Activated CD4-positive, CD25-positive, alpha-beta regulatory T cell treated with anti-CD3 and anti-CD28 coated beads, Interleukin-2, amount 50 U/mL, for 72 hours (primary cell): ENCODE measurements around the gene PLPP3.

ENCODE experiments used
- DNase-seq: peaks from one replicate; pipeline ENCODE4 v3.0.0; 2021

Gene PLPP3

DNA sequence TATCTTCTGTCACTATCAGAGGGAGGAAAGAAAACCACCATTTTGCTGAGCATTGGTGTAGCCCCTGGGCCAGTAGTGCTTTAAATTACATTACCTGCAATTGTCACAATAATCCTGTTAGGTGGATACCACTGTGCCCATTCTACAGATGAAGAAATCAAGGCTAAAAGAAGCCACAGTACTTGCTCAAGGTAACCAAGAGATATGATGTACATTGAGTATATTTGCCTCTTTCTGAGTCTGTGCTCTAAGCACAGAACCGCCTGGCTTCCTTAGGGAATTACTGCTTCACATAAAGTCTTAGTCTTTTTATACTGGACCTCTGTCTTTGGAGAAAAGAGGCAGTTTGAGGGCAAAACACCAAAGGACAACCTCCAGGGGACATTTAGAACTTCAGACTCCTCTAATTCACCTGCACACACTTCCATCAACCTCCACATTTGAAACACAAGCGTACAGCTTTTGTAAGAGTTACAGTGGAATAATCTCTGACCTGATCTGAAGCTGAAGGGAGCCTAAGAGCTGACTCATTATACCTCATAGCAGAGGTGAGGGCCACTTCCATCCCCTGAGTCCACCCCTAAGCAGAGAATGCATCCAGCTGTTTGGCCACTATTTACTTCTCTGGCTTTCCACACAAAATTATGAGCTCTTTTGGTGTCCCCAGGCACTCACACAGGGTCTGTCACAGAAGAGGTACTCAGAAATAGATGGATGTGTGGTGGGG lies 61.8 kb downstream of the PLPP3 start:
- DNase-seq = no peak

DNA sequence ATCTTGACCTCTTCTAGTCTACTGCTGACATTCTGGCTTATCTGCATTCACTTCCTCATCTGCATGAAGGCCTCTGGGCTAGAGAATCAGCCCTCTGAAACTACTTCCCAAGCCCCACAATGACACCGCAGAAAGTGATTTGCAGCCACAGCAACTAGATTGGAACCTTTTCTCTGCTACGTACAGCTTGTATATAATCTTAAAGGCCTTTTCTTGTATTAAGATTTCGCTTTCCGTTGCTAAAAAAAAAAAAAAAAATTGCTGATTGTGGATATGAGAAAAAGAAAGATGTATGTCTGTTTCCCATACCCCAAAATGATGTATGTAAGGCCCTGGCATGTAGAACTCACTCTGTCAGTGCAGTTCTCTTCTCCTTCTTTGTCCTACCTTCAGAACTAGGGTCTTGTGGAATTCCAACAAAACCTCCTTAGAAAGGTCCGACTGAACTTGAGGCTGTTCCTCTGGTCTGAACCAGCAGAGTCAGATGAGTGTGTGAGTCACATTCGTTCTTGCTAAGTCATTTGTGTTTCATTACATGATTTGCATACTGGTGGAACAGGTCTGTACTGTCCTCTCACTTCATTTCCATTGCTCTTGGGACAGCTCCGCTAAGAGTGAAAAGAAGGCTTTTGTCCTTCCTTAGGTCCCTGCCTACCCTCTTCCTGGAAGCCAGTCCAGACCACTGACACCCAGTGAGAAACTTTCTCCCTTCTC lies 62.7 kb downstream of the PLPP3 start:
- no peak for DNase-seq

DNA sequence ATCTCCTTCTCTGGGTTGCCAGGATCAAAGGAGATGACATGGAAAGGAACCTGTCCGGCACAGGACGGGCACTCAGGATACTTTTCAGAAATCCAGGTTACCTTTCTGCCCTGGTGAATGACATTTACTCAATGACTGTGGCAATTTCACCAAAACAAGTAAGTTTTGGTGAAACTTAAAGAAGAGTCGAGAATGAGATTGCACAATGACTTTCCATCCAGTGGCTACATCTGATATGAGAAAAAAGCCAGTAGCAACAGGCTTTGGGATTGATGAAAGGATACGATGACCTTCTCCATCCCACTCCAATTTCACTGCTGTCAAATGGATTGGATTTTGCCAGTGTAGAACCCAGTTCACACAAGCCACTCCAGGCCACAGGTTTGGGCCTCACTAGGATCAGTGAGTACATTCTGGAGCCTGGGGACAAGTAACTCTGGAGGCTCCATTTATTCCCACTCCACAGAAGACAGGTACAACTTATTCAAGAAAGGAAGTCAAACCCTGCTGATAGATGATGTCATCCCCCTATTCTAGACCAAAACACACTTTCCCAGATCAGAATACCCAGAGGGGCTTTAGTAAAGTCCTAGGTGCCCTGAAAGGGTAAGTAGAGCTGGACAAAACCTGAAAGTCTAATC lies 63.3 kb downstream of the PLPP3 start:
- no peak for DNase-seq

DNA sequence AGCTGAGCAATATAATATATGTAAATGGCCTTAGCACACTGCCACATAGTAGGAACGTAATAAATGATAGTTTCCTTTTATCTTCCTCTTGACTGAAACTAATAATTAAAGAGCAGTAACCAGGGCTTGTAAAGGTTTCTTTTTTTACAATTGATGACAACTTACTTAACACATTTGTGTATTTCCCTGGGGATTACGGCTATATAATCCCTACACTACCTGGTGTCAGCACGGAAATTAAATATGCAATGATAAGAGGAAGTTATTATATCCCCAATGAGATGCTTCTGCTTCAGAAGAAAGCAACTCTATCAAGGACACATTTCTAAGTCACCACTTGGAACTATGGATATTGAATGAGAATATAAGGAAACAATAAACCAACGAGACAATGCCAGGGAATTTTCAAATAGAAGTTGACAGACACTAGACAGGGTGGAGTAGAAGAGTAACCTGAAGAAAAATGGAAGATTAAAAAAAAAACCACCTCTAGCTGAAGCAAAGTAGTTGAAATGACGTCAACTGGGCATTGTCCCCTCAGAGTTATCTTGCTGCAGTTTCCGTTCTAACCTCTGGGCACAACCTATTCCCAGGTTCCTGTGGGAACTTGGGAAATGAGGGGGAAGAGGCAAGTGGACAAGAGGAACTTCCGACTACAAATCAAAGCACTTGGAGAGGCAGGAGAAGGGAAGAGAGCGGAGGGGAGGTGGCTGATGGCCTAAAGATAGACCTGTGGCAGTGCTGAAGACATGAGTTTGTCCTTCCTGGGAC lies 66.5 kb downstream of the PLPP3 start:
- DNase-seq = no peak

DNA sequence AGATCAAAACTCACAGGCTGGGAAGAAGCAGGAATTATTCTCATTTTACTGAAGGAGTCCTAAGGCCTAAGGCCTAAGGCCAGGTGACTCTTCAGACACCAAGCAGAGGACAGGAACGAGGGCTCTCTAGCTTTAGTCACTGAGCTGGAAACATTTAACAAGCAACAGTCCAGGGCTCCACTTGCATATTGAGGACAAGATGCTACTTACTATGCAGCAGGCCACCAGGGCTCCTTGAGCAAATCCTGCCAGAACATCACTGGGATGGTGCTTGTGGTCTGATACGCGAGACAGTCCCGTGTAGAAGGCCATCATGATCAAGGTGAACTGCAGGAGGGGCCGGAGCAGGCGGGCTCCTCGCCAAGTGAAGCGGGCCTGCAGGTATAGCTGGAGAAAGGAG lies 67.6 kb downstream of the PLPP3 start:
- DNase-seq = no peak

DNA sequence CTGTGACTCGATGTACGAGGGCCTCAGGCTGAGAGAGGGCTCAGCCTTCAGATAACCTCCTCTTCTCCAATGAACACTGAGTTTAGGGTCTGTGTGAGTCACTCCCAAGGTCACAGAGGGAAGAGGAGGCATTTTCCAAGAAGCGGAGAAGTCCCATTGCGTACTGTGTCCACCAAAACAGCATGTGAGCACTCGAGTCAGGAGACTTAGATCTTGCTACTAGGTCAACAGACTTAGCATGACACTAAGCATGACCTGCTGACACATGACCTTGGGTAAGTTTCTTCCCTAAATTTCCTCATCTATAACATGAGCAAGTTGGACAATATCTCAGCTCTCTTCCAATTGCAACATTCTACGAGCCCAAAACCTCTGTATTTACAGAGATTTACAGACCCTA lies 68.0 kb downstream of the PLPP3 start:
- no peak for DNase-seq

DNA sequence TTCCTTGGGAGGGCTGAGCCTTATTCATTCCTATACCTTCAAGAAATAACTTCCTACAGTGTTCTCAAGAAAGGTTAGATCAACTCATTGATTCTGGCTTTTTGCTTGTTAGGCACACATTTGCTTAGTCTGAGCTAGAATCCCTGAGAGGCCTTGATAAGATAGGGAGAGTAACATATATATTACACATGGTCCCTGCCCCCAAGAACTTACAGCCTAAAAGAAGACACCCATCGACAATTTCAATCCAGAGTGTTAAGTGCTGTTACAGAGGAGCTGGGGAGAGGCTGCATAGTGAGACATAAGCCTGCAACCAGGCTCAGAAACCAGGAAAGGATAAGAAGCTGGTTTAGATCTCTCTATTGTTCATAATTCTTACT lies 68.7 kb downstream of the PLPP3 start:
- no peak for DNase-seq

DNA sequence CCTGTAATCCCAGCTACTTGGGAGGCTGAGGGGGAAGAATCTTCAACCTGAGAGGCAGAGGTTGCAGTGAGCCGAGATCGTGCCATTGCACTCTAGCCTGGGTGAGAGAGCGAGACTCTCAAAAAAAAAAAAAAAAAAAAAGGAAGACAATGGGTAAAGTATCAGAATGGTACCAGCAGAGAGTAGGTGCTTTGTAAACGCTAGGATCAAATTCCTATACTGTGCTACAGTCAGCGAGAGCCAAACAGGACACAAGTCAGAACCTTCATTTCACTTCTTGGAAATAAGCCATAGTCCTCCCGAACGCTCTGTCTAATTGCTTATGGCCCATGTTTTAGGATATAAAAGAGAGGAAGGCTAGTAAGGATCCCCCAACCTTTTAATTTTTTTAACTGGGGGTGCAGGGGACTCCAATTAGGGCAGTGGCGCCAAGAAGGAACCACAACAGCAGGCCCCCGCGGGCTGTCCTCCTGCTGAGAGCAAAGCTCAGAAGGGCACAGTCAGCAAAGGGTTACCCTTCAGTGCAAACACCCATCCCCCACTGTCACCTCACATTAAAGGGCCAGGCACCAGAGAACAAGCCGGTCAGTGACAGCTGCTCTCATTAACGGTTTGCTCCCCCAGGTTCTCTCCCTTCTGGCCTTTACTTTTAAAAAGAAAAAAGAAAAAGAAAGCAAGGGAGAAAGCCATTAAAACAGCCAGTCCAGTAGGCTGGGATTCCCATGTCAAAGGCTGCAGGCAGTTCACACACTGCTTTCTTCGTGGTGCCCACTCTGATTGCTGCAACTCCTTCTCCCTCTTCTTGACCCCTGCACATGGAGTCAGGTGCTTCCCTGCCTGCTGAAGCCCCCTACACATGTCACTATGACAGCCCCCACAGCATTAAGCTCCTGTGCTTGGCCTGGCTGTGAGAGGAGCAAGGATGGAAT lies 69.4 kb downstream of the PLPP3 start:
- no peak for DNase-seq

DNA sequence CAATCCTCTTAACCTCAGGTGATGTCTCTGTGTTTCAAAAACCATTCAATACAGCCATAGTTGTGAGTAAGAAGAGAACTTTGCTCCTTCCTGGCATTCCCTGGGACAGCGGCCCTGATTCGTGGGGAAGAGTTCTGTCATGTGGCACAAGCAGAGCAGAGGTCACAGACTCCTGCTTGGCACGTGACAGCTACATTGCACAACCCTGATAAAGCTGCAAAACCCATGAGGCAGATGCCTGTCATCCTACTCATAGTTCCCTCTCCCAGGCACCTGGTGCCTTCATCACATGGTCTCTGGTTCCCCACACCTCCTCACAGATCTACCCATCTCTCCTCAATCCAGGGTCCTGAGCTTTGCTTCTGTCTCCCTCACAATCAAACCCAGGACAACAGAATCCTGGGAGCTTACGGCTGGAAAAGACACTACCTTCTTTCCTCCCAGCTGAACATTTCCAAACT lies 70.8 kb downstream of the PLPP3 start:
- no peak for DNase-seq

DNA sequence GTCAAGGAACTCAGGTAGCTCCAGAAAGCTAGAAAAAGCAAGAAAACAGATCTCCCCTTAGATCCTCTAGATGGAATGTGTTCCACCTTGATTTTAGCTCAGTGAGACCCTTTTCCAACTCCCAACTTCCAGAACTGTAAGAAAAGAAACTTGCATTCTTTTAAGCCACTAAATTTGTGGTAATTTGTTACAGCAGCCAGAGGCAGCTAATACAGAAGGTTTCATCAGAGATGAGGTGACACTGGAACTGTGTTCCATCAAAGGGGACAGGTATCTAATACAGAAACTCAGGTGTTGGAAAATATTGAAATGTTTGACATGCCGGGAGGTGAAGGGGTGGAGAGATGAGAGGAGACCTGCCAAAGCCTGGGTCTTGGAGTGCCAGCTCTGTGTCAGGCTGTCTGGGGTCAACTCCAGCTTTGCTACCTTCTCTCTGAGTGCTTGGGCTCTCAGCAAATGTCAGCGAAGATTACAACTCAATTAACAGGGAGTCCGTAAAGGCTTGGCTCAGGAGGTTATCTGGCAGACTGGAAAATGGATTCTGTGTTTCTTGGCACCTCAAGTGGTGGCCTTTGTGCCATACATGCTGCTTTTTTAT lies 71.3 kb downstream of the PLPP3 start:
- no peak for DNase-seq

DNA sequence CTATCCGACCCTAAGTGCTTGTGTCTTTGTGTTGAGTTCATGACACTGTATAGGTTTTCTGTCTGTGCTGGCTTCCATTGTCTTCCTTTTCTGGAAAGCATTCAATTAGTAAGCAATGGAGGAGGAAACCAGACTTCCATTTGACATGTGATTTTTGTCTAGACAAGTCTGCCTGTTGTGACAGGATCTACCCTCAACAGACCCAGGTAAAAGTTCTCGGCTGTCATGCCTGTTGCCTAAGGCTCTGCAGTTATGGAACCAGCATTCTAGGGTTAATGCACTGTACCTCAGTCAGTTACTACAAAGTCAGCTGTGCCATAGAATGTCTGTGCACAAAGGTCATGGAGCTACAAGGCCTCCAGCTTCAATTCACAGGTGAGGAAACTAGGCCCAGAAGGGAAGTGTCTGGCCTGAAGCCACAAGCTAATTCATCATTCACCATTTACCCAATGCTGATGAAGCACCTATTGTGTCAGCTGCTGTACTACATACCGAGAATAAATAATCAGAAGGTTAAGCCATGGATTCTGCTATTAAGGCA lies 72.3 kb downstream of the PLPP3 start:
- no peak for DNase-seq

DNA sequence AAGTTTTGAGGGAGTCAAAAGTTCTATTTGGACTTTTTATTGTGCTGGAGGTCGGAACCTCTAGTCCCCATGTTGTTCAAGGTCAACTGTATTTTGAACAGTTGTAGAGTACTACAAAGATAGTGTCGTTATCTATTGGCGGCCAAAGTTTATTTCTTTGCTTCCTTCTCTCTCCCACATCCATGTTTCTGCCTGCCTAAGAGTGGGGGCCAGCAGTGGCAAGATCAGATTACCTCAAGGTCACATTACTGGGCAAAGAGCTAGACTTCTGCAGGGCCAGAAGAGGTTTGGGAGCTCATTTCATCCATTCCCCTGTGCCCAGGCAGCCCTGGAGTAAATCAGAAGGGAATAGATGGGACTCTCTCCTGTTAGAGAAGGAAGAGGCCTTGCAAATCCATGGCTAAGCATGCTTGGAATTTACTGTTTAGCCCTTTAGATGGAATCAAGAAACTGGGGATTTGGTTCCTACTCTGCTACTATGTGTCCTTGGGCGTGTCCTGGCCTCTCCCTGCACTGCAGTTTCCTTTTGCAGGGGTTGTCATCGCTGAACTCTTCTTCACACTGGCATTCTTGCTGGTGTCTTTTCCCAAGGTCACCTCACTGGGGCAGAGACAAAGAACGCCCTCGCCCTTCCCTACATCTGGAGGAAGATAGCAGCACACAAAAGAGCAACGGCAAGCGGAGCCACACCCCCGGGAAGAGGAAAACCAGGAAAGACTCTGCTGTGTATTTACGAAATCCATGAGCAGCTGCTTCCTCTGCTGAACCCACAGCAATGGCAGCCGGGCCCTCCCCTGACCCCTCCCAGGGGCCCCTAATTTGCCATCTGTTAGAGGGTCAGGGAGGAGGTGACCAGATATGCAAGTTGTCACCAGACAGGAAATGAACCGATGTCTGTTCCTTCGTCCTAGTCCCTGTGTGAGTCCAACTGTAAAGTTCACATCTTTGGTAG lies 73.3 kb downstream of the PLPP3 start:
- no peak for DNase-seq

DNA sequence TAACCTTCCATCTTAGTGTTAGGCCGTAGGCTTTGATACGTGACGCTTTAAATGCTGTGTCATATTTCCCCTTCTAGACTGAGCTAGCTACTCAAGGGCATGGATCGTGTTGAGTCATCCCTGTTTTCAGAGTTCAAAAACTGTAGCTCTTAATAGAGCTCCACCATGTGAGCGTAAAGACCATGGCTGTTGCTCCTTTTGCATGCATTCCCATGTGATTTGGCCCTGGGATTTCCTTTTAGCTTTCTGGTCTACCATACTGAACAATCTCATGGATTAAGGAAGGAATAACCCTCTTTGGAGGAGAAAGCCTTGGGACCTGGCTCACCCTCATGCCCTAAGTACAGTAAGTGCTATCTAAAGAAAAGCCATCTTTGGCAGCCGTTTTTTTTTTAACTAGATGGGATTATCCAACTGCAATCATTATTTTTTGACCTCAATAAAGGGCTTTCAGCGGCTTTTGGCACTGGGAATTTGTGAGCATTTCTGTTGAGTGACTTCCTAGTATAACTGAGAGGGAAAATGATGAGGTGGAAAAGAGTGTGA lies 76.6 kb downstream of the PLPP3 start:
- DNase-seq = no peak

DNA sequence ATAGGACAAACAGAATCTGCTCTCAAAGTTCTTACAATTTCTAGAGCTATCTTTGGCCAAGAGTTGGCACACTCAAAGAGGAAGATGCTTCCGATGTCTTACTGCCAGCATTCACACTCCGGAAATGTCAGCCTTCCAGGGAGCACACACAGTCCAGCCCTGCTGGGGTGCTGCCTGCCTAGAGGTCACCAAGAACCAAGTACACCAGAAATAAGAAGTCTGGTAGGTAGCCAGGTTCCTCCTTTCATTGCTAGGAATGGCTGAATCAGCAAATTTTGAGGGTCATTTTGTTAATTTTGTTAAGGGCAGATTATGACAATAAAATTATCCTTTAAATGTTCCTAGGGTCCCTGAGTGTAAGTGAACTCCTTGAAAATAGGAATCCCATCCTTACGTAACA lies 77.5 kb downstream of the PLPP3 start:
- no peak for DNase-seq

DNA sequence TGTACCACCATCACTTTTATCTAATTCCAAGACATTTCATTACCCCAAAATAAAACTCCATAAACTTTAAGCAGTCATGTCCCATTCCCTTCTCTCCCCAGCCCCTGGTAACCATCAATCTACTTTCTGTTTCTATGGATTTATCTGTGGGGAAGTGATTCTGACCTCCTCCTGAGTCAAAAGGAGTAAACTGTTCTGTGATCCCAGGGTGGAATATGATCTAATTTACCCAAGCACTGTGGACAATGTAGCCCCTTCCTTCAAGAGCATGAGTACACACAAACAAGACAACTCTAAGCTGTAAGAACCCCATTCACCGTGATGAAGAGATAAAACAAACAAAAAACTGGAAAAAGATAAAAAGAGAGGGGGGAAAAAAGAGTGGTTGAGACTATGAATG lies 77.9 kb downstream of the PLPP3 start:
- no peak for DNase-seq

DNA sequence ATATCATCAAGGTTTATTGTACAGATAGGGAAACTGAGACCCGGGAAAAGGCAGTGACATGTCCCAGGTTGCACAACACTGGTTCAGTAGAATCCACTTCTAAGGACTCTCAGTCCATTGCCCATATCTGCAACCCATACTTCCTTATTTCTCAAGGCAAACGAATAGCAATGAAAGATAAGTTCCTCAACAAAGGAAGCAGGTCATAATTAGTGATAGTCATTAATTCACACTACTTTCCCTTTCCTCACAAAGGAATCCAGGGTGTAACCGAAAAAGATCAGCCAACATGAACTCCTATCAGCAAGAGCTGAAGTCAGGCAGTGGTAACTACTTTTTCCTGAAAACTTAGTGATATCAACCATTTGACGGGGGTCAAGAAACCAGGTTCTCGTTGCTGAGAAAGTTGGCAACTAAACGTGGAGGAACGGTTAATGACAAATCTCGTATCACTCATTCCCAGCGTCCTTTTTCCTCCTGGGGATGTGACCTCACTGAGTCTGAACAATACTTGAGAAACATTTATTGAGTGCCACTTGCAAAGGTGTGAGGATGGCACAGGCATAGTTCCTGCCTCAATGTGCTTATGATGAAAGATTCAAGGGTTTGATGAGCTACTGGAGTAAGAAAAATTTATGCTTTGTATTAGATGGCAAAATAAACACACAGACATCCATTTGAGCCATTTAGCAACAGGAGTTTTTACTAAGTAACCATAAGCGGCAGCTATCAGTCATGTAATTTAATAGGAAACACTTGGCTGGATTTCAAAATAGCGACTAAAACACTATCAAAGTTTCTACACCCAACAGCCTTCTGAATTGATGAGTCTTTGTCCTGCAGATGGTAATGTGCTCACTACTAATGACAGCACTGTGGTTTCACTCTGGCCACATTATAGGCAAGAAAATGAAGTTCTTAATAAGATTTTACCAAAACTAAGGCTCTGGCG lies 82.3 kb downstream of the PLPP3 start:
- DNase-seq = no peak

DNA sequence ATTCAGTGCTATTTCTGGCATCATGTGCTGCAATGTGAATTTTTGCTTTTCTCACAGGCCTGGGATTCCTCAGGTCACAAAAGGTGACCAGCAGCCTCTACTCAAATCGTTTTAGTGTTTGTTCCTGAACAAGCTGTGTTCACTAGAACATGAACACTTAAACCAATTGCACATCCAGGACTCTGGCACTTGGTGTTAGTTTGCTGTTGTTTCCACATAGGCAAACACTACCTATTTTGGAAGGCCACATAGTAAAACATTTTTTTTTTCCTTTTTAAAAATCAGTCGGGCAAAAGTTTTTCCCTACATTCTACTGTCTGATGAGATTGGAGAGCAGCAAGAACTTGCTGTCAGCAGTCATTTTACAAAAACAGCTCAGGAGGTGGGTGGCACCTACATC lies 83.2 kb downstream of the PLPP3 start:
- DNase-seq = no peak

DNA sequence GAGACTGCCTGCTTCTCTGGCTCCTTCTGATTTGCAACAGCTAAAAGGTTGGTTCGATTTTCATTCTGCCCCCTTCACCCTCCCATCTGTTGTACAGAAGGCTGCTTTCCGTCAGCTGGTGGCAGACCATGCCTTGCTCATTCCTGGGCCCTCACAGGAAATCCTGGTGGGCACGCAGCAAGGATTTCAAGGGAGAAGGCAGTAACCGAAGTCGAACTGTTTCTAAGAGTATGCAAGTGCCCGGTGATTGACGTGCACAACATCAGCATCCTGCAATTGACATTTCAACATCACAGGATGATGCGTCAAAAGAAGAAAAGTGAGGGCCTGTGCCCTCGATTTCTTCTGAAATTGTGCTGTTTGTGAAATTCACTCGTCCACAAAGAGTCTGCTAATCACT lies 83.8 kb downstream of the PLPP3 start:
- no peak for DNase-seq

DNA sequence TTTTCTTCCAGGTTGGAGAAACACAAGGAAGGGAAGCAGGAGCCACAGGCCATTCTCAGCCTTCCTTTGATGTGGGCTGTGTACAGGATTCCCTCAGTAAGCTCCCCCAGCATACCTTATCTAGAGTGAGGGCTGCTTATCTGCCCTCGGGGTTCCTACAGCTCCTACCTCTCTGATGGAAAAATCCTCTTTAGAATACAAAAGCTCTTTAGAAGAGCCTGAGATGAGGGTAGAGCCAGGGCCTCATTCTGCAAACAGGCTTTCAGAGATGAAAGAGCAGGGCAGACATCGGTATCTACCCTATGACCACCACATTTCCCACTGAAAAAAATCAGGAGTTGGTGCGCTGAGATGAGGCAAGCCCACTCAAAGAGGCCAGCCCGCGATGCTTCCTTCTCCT lies 85.1 kb downstream of the PLPP3 start:
- DNase-seq = no peak
